Endometrium (tissue), 2 donors: ENCODE measurements around the gene CCDC187.

ENCODE experiments used
- FAIRE-seq: peaks from 2 replicates; lab custom pipeline; 2012; peaks lifted over from hg19 to GRCh38; lab: Jason Lieb, UNC
- donor health status: control.
- donor health status: control.

CCDC187 gene

GRCh38 chr9:136297016-136297691, 6.7 kb downstream of the CCDC187 start:
- FAIRE-seq: no peak

GRCh38 chr9:136296434-136297015, 7.4 kb downstream of the CCDC187 start:
- no peak for FAIRE-seq

GRCh38 chr9:136295542-136296433, 8.1 kb downstream of the CCDC187 start:
- no peak for FAIRE-seq

- FAIRE-seq: no peak
Observed at GRCh38 chr9:136295055-136295454, 8.8 kb downstream of the CCDC187 start.

GRCh38 chr9:136294437-136294836, 9.5 kb downstream of the CCDC187 start:
- FAIRE-seq: no peak

- FAIRE-seq: no peak
Observed at GRCh38 chr9:136293476-136294077, 10.3 kb downstream of the CCDC187 start.

GRCh38 chr9:136292591-136293448, 11.1 kb downstream of the CCDC187 start:
- no peak for FAIRE-seq

- no peak for FAIRE-seq
Observed at GRCh38 chr9:136292026-136292538, 11.8 kb downstream of the CCDC187 start.

- FAIRE-seq: no peak
Observed at GRCh38 chr9:136291306-136292025, 12.4 kb downstream of the CCDC187 start.

GRCh38 chr9:136290508-136291000, 13.3 kb downstream of the CCDC187 start:
- no peak for FAIRE-seq

GRCh38 chr9:136289651-136290507, 14.0 kb downstream of the CCDC187 start:
- FAIRE-seq: no peak

- no peak for FAIRE-seq
Observed at GRCh38 chr9:136287960-136288753, 15.7 kb downstream of the CCDC187 start.

- no peak for FAIRE-seq
Observed at GRCh38 chr9:136286987-136287379, 16.9 kb downstream of the CCDC187 start.

- FAIRE-seq: no peak
Observed at GRCh38 chr9:136286359-136286986, 17.4 kb downstream of the CCDC187 start.

- no peak for FAIRE-seq
Observed at GRCh38 chr9:136285501-136286358, 18.2 kb downstream of the CCDC187 start.

- no peak for FAIRE-seq
Observed at GRCh38 chr9:136284951-136285350, 18.9 kb downstream of the CCDC187 start.

GRCh38 chr9:136284311-136284710, 19.6 kb downstream of the CCDC187 start:
- FAIRE-seq: no peak
